GM21529 (cell line): ENCODE measurements around the gene C1GALT1.
"Not testable (repeated sequence)": the region's sequence is repeated elsewhere in the genome, so short reads cannot be mapped to it uniquely, and the experiment has no call there.

Source experiments
- ATAC-seq: cut with Tn5 transposase; IDR thresholded peaks from one replicate; pipeline ENCODE4 v1.9.1; 2021; ENCODE audit not compliant: unreplicated experiment

Gene C1GALT1

DNA sequence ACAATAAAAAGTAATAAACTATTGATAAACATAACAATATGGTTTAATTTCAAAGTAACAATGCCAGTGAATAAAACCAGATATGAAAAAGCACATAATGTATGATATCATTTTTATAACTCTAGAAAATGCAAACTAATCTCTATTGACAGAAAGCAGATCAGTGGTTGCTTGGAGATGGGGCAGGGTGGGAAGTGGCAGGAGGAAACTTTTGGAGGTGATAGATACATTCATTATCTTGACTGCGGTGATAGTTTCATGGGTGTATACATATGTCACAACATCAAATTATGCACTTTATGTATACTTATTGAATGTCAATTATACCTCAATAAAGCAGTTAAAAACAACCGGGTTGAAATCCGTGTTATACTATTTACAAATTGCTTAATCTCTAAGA is 16.0 kb upstream of the C1GALT1 start:
- ATAC-seq, result no peak

DNA sequence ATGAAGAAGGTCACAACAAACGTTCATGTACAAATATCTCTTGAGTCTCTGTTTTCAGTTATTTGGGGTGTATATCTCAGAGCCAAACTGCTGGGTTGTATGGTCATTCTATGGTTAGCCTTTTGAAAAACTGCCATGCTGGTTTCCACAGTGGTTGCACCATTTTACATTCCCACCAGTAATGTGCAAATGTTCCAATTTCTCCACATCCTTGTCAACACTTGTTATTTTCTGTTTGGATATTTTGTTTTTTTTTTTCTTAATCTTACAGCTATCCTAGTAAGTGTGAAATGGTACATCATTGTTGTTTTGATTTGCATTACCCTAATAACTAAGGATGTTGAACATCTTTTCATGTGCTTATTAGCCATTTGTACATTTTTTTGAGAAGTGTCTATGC is 13.0 kb upstream of the C1GALT1 start:
- no peak for ATAC-seq

DNA sequence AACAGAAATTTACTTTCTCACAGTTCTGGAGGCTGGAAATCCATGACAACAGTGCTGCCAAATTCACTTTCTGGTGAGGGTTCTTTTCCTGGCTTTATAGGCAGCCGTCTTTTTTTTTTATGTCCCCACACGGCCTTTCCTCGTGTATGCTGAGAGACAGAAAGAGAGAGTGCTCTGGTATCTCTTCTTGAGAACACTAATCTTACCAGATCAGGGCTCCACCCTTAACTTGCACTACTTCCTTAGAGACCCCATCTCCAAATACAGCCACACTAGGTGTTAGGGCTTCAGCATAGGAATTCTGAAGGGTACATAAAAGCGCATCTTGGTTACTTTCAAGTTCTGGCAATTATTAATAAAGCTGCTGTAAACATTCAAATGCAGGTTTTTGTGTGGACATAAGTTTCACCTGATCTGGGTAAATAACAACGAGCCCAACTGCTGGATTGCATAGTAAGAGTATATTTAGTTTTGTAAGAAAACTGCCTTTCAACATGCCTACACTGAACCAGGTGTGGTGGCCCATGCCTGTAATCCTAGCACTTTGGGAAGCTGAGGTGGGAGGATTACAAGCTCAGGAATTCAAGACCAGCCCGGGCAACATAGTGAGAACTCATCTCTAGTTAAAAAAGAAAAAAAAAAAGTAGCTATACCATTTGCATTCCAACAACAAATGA is 8.2 kb upstream of the C1GALT1 start:
- ATAC-seq, result no peak

DNA sequence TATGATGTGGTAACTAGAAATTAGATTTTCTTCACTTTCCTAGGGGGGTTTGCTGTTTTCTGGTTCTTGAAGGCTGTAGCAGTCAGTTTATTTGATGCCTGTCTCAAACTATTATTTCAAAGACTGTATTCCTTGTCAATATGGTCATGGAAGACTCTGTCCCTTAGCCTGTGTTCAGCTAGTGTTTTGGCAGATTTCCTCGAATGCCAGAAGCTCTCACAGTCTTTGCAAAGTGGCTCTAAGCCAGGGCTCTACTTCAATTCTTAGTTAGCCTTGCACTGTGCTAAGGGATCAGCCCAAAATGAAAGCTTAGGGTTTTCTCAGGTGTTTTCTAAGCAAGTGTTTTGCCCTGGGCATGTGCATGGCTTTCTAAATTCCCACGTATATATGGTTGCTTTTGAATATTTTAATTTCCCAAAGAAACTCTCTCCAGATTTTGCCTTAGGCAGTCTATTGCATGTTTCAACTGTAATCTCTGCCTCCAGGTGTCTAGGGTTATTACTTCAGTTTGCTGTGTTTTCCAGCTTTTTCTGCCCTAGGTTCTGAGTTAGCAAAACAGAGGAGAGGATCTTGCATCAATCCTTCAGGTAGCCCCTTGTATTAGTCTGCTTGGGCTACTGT is 7.2 kb upstream of the C1GALT1 start:
- ATAC-seq, result no peak

DNA sequence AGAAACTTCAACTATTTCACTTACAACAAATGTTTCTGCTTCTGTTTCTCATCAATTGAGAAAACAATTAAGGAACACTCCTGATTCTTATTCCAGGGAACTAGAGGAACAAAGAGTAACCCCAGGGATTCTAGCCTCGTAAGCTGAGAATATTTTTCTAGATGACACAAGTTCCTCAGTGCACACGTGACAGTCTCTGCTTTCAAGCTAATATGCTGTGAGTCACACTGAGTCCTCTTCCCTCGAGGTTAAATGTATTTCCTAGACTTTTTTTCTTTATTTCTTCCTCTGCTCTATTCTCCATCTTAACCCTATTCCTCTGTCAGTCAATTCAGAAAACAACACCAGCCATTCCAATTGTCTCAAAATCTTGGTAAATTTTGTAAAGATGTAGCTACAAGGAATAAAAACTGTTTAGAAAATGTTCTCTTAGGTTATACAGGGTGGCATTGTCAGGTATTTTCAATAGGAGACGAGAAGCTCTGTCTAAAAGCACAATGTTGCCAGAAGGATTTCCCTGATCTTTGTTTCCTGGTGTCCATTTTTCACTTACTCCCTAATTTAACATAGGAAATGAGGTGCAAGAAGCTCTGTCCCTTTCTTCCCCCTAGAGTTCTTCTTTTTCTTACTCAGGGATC is 5.8 kb upstream of the C1GALT1 start:
- no peak for ATAC-seq

DNA sequence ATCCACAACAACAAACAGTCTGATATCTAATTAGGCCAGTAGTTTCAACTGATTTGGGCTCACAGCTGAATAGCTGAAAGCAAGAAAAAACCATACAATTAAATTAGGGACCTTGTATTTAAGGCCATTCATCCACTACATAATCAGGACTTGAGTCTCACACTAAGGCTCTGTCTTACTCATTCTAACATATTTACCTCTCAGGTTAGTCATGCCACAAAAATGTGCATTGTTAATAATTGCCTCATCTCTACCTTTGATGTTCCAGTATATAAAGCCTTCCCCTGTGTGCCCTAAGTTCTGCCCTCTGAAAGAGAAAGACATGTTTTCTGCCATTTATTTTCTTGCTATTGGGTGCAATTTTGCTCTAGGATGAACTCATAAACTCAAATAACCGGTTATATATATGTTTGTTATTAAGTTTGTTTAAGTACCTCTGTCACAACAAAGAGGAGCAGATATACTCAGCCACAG is 5.3 kb upstream of the C1GALT1 start:
- no peak for ATAC-seq

DNA sequence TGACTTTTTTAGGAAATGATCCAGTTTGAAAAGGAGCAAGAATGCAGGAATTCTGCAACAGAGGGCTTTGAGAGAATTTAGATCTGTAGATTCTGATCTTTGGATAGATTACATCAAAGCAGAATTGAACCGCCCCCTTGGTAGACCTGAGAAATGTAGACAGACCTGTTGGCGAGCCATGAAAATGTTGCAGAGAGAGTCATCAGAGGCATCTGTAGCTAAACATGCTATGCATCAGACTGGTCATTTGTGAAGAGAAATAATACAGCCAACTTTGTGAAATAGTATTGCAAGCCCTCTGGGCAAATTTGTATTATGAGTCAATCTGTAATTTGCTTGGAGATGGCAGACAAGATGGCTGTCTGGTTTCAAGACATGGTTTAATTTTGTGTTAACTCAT is 4.3 kb upstream of the C1GALT1 start:
- ATAC-seq, result no peak

DNA sequence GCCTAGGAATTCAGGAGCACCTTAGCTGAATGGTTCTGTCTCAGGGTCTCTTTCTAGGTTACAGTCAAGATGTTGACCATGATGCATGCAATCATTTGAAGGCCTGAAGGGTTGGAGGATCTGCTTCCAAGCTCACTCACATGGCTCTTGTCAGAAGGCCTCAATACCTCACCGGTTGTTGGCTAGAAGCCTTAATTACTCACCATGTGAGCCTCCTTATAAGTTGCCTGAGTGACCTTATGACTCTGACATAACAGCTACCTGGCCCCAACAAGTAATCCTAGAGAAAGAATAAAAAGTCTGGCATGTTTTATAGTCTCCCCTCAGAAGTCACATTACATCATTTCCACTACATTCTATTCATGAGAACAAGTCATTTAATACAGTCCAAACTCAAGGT is 3.4 kb upstream of the C1GALT1 start:
- no peak for ATAC-seq

DNA sequence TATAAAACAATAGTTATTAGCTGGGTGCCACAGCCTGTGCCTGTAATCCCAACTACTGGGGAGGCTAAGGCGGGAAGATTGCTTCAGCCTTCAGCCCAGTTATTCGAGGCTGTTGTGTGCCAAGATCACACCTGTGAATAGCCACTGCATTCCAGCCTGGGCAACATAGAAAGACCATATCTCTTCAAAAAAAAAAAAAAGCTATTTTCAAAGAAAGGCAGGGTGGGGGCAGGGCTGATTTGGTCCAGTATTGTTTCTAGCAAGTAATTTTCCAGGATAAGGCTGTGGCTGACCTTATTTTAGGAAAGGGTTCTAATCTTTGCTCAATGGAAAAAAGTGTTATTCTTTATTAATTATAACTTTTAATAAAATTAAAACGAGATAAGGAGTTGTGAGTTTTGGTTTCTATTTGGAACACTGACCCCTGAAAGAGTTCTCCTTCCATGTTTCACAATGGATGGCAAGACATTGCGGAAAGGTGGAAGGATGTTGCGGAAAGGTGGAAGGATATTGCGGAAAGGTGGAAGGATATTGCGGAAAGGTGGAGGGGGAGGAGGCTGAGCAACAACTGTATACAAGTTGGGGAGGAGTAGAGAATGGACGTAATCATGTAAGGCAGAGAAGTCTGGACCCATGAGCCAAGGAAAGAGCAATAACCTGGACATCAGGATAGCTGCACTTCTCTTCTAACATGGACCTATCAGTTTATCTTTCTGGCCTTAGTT is 1.5 kb upstream of the C1GALT1 start:
- no peak for ATAC-seq

DNA sequence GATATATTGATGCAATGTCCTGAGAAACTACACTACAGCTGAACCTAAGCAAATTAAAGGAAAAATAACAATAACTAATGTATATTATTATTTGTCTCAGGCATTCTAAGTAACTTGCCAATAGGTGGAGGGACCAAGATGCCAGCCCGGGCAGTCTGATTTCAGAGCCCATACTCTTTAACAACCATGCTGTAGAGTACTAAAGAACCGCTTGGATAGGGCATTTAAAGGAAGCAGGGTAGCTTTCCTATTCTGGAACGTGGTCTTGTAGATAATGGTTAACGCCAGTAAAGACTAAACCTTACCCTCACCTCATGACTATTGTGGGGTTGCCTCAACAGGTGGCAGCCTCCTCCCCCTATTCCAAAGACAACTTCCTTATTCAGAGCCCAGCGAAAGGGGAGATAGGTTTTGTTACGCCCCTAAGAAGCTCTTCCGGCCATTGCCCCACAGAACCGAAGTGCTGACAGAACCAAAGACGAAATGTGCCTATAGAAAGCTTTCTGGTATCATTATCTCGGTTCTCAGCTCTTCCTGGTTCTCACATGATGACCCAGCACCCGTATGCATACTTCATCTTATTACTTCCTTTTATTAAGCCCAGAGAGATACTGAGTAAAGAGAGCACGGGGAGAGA is 707 bp upstream of the C1GALT1 start:
- ATAC-seq, result peak; percentile 48

DNA sequence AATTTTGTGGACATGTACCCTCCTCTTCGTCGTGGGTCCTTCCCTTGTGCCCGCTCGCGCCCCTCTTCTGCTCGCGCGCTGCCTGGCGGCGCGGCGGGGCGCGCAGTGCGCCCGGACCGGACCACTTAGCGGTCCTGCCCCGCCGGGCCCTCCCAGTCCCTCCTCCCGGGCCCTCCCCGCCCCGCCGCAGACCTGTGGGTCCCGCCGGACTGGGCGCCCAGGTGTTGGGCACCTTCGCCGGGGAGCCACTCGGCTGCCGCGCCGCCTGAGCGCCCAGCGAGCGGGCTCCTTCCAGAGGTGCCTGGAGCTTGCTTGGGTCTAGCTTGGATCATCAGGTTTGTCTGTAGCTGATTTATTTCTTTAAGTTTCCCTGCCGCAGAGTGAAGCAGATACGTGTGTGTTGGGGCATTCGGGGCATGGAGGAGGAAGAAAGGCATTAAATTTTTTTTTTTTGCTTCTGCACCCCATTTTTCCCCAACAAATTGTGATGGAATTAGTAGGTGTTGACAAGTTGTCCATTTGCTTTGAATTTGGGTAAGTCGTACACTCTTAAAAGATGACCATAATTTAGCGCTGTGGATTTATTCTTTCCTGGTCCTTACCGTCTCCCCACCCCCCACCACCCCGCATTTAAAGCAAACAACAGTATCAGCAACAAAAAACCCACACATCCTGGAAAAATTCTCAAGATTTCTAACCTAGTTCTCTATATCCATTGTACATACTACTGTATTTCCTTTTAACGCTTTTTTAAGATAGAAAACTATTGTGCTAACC is 905 bp downstream of the C1GALT1 start:
- ATAC-seq, result peak; percentile 25

DNA sequence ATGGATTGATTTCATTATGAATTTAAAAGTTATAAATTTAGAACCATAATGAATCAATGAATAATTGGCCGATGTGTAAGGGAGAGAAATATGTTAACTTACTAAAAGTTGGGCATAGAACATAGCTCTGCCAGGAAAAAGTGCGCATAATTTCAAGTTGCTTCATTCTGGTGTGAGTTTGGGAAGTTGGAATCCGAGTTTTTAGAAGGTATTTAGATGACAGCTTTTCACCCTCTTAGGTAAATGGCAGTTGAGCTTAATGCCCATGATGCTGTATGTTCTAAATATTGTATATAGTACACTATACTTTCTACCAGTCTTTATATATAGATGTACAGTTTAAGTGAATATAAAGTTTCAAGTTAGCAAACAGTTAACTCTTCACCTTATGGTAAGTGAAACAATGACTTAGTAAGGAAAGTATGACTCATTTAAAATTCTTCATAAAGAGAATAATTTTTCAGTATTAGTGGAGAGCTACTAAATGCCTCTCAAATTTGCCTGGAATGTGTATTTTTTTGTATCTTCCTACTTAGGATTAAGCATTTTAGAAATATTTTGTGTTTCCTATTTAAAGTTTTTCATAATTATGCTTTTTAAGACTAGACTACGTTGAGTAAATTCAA is 1.6 kb downstream of the C1GALT1 start:
- no peak for ATAC-seq

DNA sequence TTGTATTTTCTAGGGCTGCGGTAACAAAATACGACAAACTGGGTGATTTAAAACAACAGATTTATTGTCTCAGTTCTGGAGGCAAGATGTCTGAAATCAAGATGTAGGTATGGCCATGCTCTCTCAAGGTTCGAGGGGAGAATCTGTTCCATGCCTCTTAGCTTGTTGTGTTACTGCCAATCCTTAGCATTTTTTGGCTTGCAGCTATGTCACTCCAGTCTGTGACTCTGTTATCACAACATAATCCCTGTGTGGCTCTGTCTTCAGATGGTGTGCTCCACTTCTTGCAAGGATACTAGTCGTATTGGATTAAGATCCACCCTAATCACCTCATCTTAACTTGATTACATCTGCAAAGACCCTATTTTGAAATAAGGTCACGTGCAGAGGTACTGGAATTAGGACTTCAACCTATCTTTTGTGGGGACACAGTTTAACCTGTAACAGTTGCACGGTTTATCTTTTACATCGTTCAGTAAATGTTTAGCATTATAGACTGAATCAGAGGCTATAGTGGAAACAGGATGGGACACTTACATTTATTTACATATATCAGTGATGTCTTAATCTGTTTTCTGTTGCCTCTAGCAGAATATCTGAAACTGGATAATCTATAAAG is 3.1 kb downstream of the C1GALT1 start:
- ATAC-seq, result no peak

DNA sequence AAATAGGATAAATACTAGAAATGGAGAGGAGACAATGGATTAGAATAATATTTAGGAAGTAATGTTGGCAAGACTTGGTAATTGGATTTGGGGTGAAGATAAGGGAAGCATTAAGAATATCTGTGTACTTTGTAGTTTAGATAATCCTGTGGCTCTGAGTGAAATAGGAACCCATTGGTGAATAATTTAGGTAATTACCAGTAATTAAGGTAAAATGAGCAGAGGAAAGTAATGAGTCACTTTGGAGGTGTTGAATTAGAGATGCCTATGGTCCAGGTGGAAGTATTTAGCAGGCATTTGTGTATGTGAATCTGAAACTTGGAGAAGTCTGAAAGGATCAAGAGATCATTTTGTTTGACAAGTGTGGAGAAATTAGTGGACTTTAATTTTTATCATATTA is 5.7 kb downstream of the C1GALT1 start:
- no peak for ATAC-seq

DNA sequence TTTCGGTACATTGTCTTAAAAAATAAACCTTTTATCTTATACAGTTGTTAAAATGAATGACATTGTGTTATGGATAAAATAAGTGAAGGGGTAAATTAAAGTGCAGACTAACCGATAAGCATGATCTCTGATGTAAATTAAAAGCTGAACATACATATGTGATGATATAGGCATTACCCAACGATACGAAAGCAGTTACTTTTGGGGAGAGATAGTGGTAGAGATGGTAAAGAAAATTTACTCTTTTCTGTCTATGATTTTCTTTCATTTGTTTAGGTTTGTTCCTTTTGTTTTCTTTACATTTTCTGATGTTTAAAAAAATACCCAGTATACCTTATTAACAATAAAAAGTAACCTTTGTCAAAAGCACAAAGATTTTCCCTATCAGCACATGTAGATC is 6.4 kb downstream of the C1GALT1 start:
- ATAC-seq, result no peak

DNA sequence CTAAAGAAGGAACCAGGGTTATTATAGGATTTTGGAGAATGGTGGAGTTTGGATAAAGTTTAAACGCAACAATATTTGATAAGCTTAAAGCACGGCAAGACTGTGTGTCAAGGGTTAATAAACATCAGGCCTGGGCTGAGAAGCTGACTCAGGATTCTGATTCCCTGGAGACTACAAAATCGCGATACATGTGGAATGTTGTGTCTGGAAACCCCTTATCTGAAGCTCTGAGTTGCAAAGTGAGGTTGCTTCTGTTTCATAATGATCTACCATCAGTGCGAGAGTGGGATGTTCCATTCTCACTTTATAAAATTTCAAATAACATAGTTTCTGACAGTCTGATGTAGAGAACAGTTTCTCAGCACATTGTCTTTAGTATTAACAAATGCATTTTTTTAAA is 7.8 kb downstream of the C1GALT1 start:
- no peak for ATAC-seq

DNA sequence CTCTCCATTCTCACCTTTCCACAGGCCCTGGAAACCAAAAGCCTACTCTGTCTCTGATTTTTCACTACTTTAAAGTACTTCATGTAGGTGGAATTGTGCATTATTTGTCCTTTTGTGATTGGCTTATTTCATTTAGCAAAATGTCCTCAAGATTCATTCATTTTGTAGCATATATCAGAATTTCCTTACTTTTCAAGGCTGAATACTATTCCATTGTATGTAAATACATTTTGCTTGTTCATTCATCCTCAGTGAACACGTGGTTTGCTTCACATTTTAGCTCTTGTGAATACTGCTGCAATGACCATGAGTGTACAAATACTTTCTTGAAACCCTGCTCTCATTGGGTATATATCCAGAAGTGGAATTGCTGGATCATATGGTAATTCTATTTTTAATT is 8.8 kb downstream of the C1GALT1 start:
- ATAC-seq, result no peak

DNA sequence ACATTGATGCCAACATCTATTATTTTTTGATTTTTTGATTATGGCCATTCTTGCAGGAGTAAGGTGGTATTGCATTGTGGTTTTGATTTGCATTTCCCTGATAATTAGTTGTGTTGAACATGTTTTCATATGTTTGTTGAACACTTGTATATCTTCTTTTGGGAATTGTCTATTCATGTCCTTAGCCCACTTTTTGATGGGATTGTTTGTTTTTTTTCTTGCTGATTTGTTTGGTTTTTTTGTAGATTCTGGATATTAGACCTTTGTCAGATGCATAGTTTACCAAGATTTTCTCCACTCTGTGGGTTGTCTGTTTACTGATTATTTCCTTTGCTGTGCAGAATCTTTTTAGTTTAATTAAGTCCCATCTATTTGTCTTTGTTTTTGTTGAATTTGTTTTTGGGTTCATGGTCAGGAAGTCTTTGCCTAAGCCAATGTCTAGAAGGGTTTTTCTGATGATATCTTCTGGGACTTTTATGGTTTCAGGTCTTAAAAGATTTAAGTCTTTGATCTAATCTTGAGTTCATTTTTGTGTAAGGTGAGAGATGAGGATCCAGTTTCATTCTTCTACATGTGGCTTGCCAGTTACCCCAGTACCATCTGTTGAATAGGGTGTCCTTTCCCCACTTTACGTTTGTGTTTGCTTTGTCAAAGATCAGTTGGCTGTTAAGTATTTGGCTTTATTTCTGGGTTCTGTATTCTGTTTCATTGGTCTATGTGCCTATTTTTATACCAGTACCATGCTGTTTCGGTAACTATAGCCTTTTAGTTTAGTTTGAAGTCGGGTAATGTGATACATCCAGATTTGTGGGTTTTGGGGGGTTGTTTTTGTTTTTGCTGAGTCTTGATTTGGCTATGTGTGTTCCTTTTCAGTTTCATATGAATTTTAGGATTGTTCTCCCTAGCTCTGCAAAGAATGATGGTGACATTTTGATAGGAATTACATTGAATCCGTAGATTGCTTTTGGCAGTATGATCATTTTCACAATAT is 10.7 kb downstream of the C1GALT1 start:
- ATAC-seq, result not testable (repeated sequence)
